ENCODE results near the gene SZT2.

DNA sequence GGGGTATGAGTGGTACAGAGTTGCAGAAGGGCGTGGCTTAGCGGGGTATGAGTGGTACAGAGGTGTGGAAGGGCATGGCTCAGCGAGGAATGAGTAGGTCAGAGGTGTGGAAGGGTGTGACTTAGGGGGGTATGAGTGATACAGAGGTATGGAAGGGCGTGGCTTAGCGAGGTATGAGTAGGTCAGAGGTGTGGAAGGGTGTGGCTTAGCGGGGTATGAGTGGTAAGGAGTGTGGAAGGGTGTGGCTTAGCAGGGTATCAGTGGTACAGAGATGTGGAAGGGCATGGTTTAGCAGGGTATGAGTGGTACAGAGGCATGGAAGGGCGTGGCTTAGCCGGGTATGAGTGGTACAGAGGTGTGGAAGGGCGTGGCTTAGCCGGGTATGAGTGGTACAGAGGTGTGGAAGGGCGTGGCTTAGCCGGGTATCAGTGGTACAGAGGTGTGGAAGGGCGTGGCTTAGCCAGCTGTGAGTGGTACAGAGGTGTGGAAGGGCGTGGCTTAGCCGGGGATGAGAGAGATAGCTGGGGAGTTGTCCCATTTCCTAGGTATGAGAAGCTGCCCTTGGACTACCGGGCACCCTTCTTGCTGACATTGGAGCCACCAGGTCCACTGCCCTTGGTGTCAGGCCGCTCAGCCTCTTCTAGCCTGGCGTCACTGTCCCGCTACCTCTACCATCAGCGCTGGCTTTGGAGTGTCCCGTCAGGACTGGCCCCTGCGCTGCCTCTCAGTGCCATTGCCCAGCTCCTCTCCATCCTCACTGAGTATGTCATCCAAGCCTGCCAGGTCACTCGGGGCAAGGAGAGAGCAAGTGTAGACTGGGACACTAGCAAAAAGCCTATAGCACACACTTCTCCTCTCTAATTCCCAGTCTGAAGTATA lies 34.2 kb downstream of the SZT2 start:
- TF ChIP-seq POLR2A (IDR thresholded peaks at IDR 0.05), result no peak
- TF ChIP-seq, protein P1, sequence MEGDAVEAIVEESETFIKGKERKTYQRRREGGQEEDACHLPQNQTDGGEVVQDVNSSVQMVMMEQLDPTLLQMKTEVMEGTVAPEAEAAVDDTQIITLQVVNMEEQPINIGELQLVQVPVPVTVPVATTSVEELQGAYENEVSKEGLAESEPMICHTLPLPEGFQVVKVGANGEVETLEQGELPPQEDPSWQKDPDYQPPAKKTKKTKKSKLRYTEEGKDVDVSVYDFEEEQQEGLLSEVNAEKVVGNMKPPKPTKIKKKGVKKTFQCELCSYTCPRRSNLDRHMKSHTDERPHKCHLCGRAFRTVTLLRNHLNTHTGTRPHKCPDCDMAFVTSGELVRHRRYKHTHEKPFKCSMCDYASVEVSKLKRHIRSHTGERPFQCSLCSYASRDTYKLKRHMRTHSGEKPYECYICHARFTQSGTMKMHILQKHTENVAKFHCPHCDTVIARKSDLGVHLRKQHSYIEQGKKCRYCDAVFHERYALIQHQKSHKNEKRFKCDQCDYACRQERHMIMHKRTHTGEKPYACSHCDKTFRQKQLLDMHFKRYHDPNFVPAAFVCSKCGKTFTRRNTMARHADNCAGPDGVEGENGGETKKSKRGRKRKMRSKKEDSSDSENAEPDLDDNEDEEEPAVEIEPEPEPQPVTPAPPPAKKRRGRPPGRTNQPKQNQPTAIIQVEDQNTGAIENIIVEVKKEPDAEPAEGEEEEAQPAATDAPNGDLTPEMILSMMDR (IDR thresholded peaks at IDR 0.05), result no peak

Data from right lobe of liver (tissue), 4 donors.